Measurements from ENCODE around the gene MRPL37. TPM values are rescaled to one million over a fixed set of nuclear protein-coding genes. Genes with fewer than 3 reads are reported as not detected.

Gene MRPL37
- total and polyA plus RNA-seq, 2 of the 8 experiments (the other 6 are each of a cell fraction or from before 2014, with no cell fraction given): 45.5 to 126 TPM

DNA sequence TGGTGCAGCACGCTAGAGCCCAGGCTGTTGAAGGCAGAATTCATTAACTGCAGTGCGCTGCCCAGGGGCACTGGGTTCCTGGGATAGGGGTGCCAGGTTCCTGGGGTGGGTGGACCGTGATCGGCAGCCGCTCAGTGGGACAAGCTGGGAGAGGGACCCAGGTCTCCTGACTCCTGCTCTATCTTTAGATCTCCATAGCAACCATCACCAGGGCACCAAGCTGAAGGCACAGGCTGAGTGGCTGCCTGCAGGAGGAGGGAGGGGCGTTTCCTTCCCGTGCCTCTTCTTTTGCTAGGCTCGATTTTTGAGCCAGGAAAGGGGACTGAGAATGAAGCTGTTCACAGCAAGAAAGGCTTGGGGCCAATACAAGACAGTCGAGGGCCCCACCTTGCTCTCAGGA is 26.3 kb upstream of the MRPL37 start (continued):
- TF ChIP-seq FOSL1 (IDR thresholded peaks at IDR 0.05; ENCODE audit: insufficient read depth, low read depth, low read length) (no peak), SP4 (IDR thresholded peaks at IDR 0.05; ENCODE audit: low read length) (no peak)

Measured in H1 (cell line).